Upper lobe of right lung (tissue), 1 donor: ENCODE results near the gene MYO18B. TPM values are rescaled to one million over a fixed set of nuclear protein-coding genes. Genes with fewer than 3 reads are reported as not detected.

Experiments used
- ATAC-seq: fragments of 200-7000 bp; cut with Tn5 transposase; one replicate; pipeline ENCODE4 v1.9.1; 2020; ENCODE audit warnings: mild to moderate bottlenecking, moderate library complexity
- DNase-seq: peaks from one replicate; pipeline ENCODE4 v3.0.0-alpha.2; 2020
- H3K27ac ChIP-seq: fragments of 200-600 bp; one replicate; pipeline ENCODE4 v1.8.0; 2022
- H3K27me3 ChIP-seq: fragments of 200-600 bp; one replicate; pipeline ENCODE4 v1.8.0; 2022; ENCODE audit warnings: mild to moderate bottlenecking
- H3K36me3 ChIP-seq: fragments of 200-600 bp; one replicate; pipeline ENCODE4 v1.8.0; 2022
- H3K4me1 ChIP-seq: fragments of 200-600 bp; one replicate; pipeline ENCODE4 v1.8.0; 2022
- H3K4me3 ChIP-seq: fragments of 200-600 bp; one replicate; pipeline ENCODE4 v1.8.0; 2022; ENCODE audit warnings: mild to moderate bottlenecking
- H3K9me3 ChIP-seq: fragments of 200-600 bp; one replicate; pipeline ENCODE4 v1.8.0; 2022
- CTCF ChIP-seq: fragments of 200-600 bp; IDR thresholded peaks from one replicate; pipeline ENCODE4 v1.8.0; 2022; ENCODE audit warnings: antibody characterized with exemption
- intact Hi-C: fragments of 100-400 bp; cut with DNase I; formaldehyde crosslinking; loops from one replicate; pipeline ENCODE4 v1.11.0; 2022
- total RNA-seq: library from RNA; stranded (reverse); fragmentation: NEBNext Ultra II Directional; extraction: Animal tissue kit (Norgen Biotek cat#: 25700); gene quantifications from one replicate; pipeline ENCODE4 v1.2.1, GENCODE V29; 2021
- donor health status: DM: no; HTN: yes; CAD: no; lungs with severe emphysema.

Gene MYO18B
- total RNA-seq, 1 donor from 2014 or later, result 0.14 TPM

- H3K4me1 ChIP-seq, result no peaks in the 10 kb centered on the region
These were observed 293.5 kb downstream of the MYO18B start for GRCh38 chr22:26035523-26035922.

GRCh38 chr22:26038365-26038764 lies 296.4 kb downstream of the MYO18B start:
- no peak overlapping the region for H3K4me3 ChIP-seq
- DNase-seq, result no peak
- no peaks in the 10 kb centered on the region for H3K36me3 ChIP-seq
- H3K4me1 ChIP-seq, result no peaks in the 10 kb centered on the region
- H3K27me3 ChIP-seq, result no peaks in the 10 kb centered on the region
- no peak overlapping the region for H3K27ac ChIP-seq
- ATAC-seq, result no peak
- TF ChIP-seq CTCF, result no peak
- intact Hi-C loops, result no loop called here
- no peaks in the 10 kb centered on the region for H3K9me3 ChIP-seq

More at GRCh38 chr22:26035523-26035922, 293.5 kb downstream of the MYO18B start:
- no peaks in the 10 kb centered on the region for H3K36me3 ChIP-seq
- no peak for ATAC-seq
- no peak for TF ChIP-seq CTCF
- DNase-seq, result no peak
- intact Hi-C loops, result no loop called here
- no peak overlapping the region for H3K4me3 ChIP-seq
- H3K27me3 ChIP-seq, result no peaks in the 10 kb centered on the region
- H3K9me3 ChIP-seq, result no peaks in the 10 kb centered on the region
- no peak overlapping the region for H3K27ac ChIP-seq

- Histone ChIP-seq H3K36me3 (no peaks in the 10 kb centered on the region), H3K9me3 (no peaks in the 10 kb centered on the region), H3K27ac (no peak overlapping the region), H3K4me3 (no peak overlapping the region), H3K27me3 (peaks cover 3% of the 10 kb centered on the region), H3K4me1 (no peaks in the 10 kb centered on the region)
- no peak for TF ChIP-seq CTCF
- DNase-seq (no peak), ATAC-seq (no peak)
- intact Hi-C loops, result no loop called here
These were observed 299.9 kb downstream of the MYO18B start for GRCh38 chr22:26041931-26042330.

DNA sequence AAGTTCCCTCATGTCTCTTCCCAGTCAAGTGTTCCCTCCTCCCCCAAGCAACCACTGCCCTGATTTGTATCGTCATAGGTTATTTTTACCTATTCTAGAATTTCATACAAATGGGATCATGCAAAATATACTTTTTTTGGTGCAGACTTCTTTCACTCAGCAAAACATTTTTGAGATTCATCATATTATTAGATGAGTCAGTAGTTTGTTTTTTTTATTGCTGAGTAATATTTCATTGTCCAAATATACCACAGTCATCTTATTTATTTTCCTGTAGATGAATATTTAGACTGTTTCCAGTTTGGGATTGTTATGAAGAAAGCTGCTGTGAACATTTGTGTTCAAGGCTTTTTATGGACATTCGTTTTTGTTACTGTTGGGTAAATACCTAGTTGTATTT lies 301.0 kb downstream of the MYO18B start:
- Histone ChIP-seq H3K36me3 (no peaks in the 10 kb centered on the region), H3K4me1 (no peaks in the 10 kb centered on the region), H3K4me3 (no peak overlapping the region), H3K27ac (no peak overlapping the region), H3K9me3 (no peaks in the 10 kb centered on the region), H3K27me3 (peaks cover 3% of the 10 kb centered on the region)
- DNase-seq (no peak), ATAC-seq (no peak)
- intact Hi-C loops, result no loop called here
- TF ChIP-seq CTCF, result no peak

DNA sequence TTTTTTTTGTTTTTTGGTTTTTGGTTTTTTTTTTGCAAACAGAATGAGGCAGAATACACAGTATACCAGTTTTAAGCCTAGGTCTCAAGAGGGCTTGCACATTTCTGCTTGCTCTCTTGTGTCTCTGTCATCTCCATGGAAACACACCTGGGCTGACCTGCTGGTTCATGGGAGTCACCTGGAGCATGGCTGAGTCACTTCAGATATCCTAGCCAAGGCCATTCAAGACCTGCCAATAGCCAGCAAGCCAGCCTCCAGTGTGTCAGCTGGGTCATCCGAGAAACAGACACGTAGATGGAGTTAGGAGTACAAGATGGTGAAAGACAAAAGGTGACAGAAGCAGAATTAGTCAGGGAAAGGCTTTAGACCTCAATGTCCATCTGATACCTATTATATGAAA lies 303.1 kb downstream of the MYO18B start:
- Histone ChIP-seq H3K27ac (no peak overlapping the region), H3K27me3 (peaks cover 10% of the 10 kb centered on the region), H3K9me3 (no peaks in the 10 kb centered on the region), H3K36me3 (no peaks in the 10 kb centered on the region), H3K4me1 (no peaks in the 10 kb centered on the region), H3K4me3 (no peak overlapping the region)
- ATAC-seq (no peak), DNase-seq (no peak)
- TF ChIP-seq CTCF, result no peak
- intact Hi-C loops, result no loop called here

DNA sequence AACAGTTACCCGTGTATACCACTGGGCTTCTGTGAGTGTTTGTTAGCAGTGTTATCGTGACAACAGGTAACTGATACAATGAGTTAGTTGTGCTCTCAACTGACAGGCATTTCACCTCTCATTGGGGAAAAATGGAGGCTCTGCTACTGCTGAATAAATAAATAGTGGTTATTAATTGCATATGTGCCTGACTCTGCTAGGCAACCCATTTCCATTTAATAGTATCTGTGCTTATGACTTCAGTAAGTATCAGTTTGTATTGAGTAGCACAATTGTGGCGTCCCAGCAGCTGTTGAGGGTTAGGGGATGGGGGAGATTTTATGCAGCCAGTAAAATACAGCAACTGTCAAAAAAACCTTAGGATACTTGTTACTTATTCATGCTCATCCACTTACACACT lies 303.9 kb downstream of the MYO18B start:
- intact Hi-C loops, result no loop called here
- H3K27ac ChIP-seq, result no peak overlapping the region
- TF ChIP-seq CTCF, result no peak
- DNase-seq (no peak), ATAC-seq (no peak)
- H3K36me3 ChIP-seq, result no peaks in the 10 kb centered on the region
- peaks cover 10% of the 10 kb centered on the region for H3K27me3 ChIP-seq
- no peaks in the 10 kb centered on the region for H3K9me3 ChIP-seq
- H3K4me3 ChIP-seq, result no peak overlapping the region
- H3K4me1 ChIP-seq, result no peaks in the 10 kb centered on the region
